ENCODE data around the gene ZFHX3.

Gene ZFHX3

GRCh38 chr16:73047536-73048291, at the start of gene ZFHX3:
Gene ZFHX3 (minus strand): TSS chr16:73048128. CDS start chr16:72960145, 87,983 bp downstream.
- TF ChIP-seq ZFX (IDR thresholded peaks at IDR 0.05) (no peak), CTCF (conservative IDR thresholded peaks at IDR 0.05) (0 out of 2 replicates have a peak, but pooled peaks have one; percentile 23)
- peak within 1 kb of the TSS; percentile 97 for H3K27ac ChIP-seq

GRCh38 chr16:73096510-73096909, 48.6 kb upstream of the ZFHX3 start:
- TF ChIP-seq ZFX (IDR thresholded peaks at IDR 0.05) (no peak), CTCF (conservative IDR thresholded peaks at IDR 0.05) (no peak)
- H3K27ac ChIP-seq, result no peak overlapping the region

- TF ChIP-seq CTCF (conservative IDR thresholded peaks at IDR 0.05) (no peak), ZFX (IDR thresholded peaks at IDR 0.05) (no peak)
- no peak overlapping the region for H3K27ac ChIP-seq
These were observed 48.0 kb upstream of the ZFHX3 start for GRCh38 chr16:73095885-73096421.

GRCh38 chr16:73095142-73095820, 47.4 kb upstream of the ZFHX3 start:
- H3K27ac ChIP-seq, result no peak overlapping the region
- no peak for TF ChIP-seq ZFX (IDR thresholded peaks at IDR 0.05)
- TF ChIP-seq CTCF (conservative IDR thresholded peaks at IDR 0.05), result no peak

- TF ChIP-seq ZFX (IDR thresholded peaks at IDR 0.05), result no peak
- no peak overlapping the region for H3K27ac ChIP-seq
These were observed 46.4 kb upstream of the ZFHX3 start for GRCh38 chr16:73094371-73094770.

GRCh38 chr16:73093146-73094144, 45.5 kb upstream of the ZFHX3 start:
- TF ChIP-seq CTCF (conservative IDR thresholded peaks at IDR 0.05), result no peak
- no peak overlapping the region for H3K27ac ChIP-seq

- no peak overlapping the region for H3K27ac ChIP-seq
- TF ChIP-seq ZFX (IDR thresholded peaks at IDR 0.05), result no peak
- TF ChIP-seq CTCF (conservative IDR thresholded peaks at IDR 0.05), result no peak
These were observed 44.4 kb upstream of the ZFHX3 start for GRCh38 chr16:73092236-73092781.

Data from C4-2B (cell line).